ENCODE measurements around the gene CHD6. TPM values are rescaled to one million over a fixed set of nuclear protein-coding genes. Genes with fewer than 3 reads are reported as not detected.

The CHD6 gene
- total RNA-seq, 4 donors from 2014 or later = 21.5 to 130 (median 33.6) TPM

- DNase-seq = no peak
- H3K27me3 ChIP-seq = no peaks in the 10 kb centered on the region
- H3K27ac ChIP-seq = no peak overlapping the region
- no peaks in the 10 kb centered on the region for H3K4me1 ChIP-seq
- TF ChIP-seq POLR2A (IDR thresholded peaks at IDR 0.05) (no peak), CTCF (IDR thresholded peaks at IDR 0.05) (no peak)
- no peak overlapping the region for H3K4me3 ChIP-seq
- peaks cover 0 to 26% (median 0%) of the 10 kb centered on the region in 3 donors for H3K36me3 ChIP-seq
- H3K9me3 ChIP-seq = no peaks in the 10 kb centered on the region
Measured at GRCh38 chr20:41463567-41463966, 154.6 kb downstream of the CHD6 start.

- Histone ChIP-seq H3K4me1 (no peaks in the 10 kb centered on the region), H3K4me3 (no peak overlapping the region), H3K36me3 (peaks cover 0 to 22% (median 0%) of the 10 kb centered on the region in 3 donors), H3K27me3 (no peaks in the 10 kb centered on the region), H3K9me3 (no peaks in the 10 kb centered on the region), H3K27ac (no peak overlapping the region)
- no peak for TF ChIP-seq CTCF (IDR thresholded peaks at IDR 0.05)
- TF ChIP-seq POLR2A (IDR thresholded peaks at IDR 0.05) = no peak
- DNase-seq = no peak
Measured at GRCh38 chr20:41462372-41463161, 155.6 kb downstream of the CHD6 start.

GRCh38 chr20:41458761-41459160, 159.4 kb downstream of the CHD6 start:
- H3K36me3 ChIP-seq = peaks cover 0 to 35% (median 0%) of the 10 kb centered on the region in 3 donors
- no peaks in the 10 kb centered on the region for H3K27me3 ChIP-seq
- no peak overlapping the region for H3K27ac ChIP-seq
- DNase-seq = no peak
- TF ChIP-seq POLR2A (IDR thresholded peaks at IDR 0.05) (no peak), CTCF (IDR thresholded peaks at IDR 0.05) (no peak)
- H3K4me1 ChIP-seq = no peaks in the 10 kb centered on the region
- H3K4me3 ChIP-seq = no peak overlapping the region
- H3K9me3 ChIP-seq = no peaks in the 10 kb centered on the region

- H3K27me3 ChIP-seq = no peaks in the 10 kb centered on the region
- peaks cover 0 to 49% (median 0%) of the 10 kb centered on the region in 3 donors for H3K36me3 ChIP-seq
- no peak overlapping the region for H3K27ac ChIP-seq
- no peak for DNase-seq
- no peaks in the 10 kb centered on the region for H3K9me3 ChIP-seq
- H3K4me1 ChIP-seq = no peaks in the 10 kb centered on the region
- H3K4me3 ChIP-seq = no peak overlapping the region
- no peak for TF ChIP-seq POLR2A (IDR thresholded peaks at IDR 0.05)
- TF ChIP-seq CTCF (IDR thresholded peaks at IDR 0.05) = no peak
Measured at GRCh38 chr20:41457173-41457857, 160.9 kb downstream of the CHD6 start.

- H3K27me3 ChIP-seq = no peaks in the 10 kb centered on the region
- H3K36me3 ChIP-seq = peaks cover 0 to 59% (median 0%) of the 10 kb centered on the region in 3 donors
- H3K4me1 ChIP-seq = no peaks in the 10 kb centered on the region
- H3K4me3 ChIP-seq = no peak overlapping the region
- TF ChIP-seq CTCF (IDR thresholded peaks at IDR 0.05) (no peak), POLR2A (IDR thresholded peaks at IDR 0.05) (no peak)
- H3K27ac ChIP-seq = no peak overlapping the region
- H3K9me3 ChIP-seq = no peaks in the 10 kb centered on the region
- no peak for DNase-seq
Measured at GRCh38 chr20:41456351-41456750, 161.8 kb downstream of the CHD6 start.
